Measurements from ENCODE around the gene SPRED3. TPM values are rescaled to one million over a fixed set of nuclear protein-coding genes. Genes with fewer than 3 reads are reported as not detected.

SPRED3 gene
- total and polyA plus RNA-seq, 2 of the 8 experiments (the other 6 are each of a cell fraction or from before 2014, with no cell fraction given) = 8.1 to 10.3 TPM

DNA sequence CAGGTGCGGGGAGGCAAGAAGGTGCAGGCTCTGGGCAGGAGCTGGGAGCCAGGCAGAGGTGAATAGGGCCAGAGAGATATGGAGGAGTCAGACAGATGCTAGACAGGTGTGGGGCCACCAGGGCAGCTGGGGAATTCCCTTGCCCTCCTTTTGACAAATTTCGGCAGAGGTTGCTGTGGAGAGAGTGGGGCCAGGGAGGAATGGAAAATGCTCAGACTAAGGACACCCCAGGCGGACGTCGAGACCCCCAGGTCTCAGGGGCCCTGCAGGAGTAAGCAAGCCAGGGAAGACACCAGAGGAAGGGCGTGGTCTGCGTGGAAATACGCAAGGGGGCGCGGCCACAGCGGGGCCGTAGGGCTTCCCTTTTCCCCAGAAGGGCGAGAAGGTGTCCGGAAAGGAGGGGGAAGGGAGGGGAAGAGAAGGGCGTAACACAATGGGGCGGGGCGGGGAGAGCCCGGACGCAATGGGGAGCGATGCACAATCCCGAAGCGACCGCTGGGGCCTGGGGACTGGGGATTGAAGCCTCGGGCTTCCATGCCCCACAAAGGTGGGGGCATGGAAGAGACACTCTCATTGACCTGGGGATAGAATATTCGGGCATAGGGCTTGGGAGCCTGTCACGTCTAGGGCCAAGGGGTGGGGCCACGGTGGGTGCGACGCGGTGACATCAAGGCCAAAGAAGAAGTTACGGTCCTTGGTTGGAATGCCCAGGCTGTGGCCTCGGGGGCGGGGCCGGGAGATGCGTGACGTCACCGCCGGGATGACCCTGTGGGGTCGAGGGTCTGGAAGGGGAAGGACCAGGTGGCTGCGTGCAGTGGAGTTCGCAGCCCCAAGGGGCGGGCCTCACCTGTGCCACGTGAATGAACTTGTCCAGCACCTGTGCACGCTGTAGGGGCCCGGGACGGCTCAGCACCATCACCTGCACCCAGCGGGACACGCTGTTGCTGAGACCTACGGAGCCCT is 29.3 kb downstream of the SPRED3 start:
- peak overlapping the region; percentile 88; the same call in 1 of the 2 replicates for H2BK15ac ChIP-seq (ENCODE audit: low read length)
- H2AK5ac ChIP-seq (ENCODE audit: low read depth, low read length) = no peak overlapping the region
- peak overlapping the region; percentile 1 for H4K5ac ChIP-seq (ENCODE audit: insufficient read length, low read depth, low read length)
- peak overlapping the region; percentile 44 to 68 (median 58) for H3K4me3 ChIP-seq (ENCODE audit: extremely low read depth in 1 of 4, insufficient read depth in 2 of 4, low read depth in 3 of 4, low read length in 4 of 4)
- no peak overlapping the region for H3K14ac ChIP-seq (ENCODE audit: insufficient read length)
- peak overlapping the region; percentile 68; the same call in 1 of the 2 replicates for H2BK12ac ChIP-seq (ENCODE audit: low read depth, low read length)
- H3K18ac ChIP-seq (ENCODE audit: extremely low read depth, low read length) = peak overlapping the region; percentile 83; the same call in 1 of the 2 replicates
- H2BK20ac ChIP-seq (ENCODE audit: low read length) = no peak overlapping the region
- FAIRE-seq = peak; percentile 28
- no peaks in the 10 kb centered on the region for H3K79me2 ChIP-seq (ENCODE audit: control insufficient read depth in 1 of 2, insufficient read depth in 2 of 2, low read length in 2 of 2)
- H2BK120ac ChIP-seq (replicated peaks; ENCODE audit: low read depth, low read length) = peak overlapping the region; percentile 38
- peak overlapping the region; percentile 7 for H4K91ac ChIP-seq (replicated peaks; ENCODE audit: insufficient read length, low read length)
- peak overlapping the region in 2 of 4 experiments; percentile 26 to 33; a peak in 2 of 7 replicates for H3K9ac ChIP-seq (replicated peaks in 1 of 4; ENCODE audit: extremely low read depth in 1 of 4, low read depth in 3 of 4, low read length in 3 of 4)
- H3K27ac ChIP-seq (ENCODE audit: low read depth, low read length) = no peak overlapping the region
- DNase-seq (ENCODE audit: low read depth in 1 of 2, low spot score in 2 of 2) = peak in 1 of 2 experiments; percentile 95
- WGBS, 2 experiments (ENCODE audit: extremely low coverage in 1 of 2, insufficient coverage in 1 of 2, insufficient read length in 1 of 2, insufficient replicate concordance in 2 of 2, low coverage in 1 of 2, low lambda C conversion rate in 2 of 2, missing lambda C conversion rate in 1 of 2) = 8% methylated on average over 31 of the region's 49 CpGs; no CpG with 5 or more reads in 1 of the 2 experiments
- no peaks in the 10 kb centered on the region for H4K20me1 ChIP-seq (replicated peaks in 1 of 2; ENCODE audit: control insufficient read depth in 1 of 2, insufficient read depth in 2 of 2, low read length in 2 of 2)
- peak overlapping the region; percentile 72; the same call in 1 of the 2 replicates for H2BK5ac ChIP-seq (ENCODE audit: low read depth, low read length)
- peak overlapping the region; percentile 73 to 97 for H3K4me2 ChIP-seq (ENCODE audit: insufficient read depth in 1 of 2, low read depth in 2 of 2, low read length in 2 of 2)
- no peaks in the 10 kb centered on the region for H3K36me3 ChIP-seq (ENCODE audit: control insufficient read depth in 2 of 4, insufficient read depth in 4 of 4, low read length in 3 of 4)
- H3K23ac ChIP-seq (ENCODE audit: insufficient read length) = no peak overlapping the region
- H4K8ac ChIP-seq (ENCODE audit: extremely low read depth, insufficient read depth, low read length) = peak overlapping the region; percentile 85
- ChIA-PET CTCF (ENCODE audit: partially characterized antibody) (interaction anchor here (0.9 kb wide), 1 partner anchor 15 kb away, joined by 4 read pairs; the partner anchor contains the start of gene FAM98C), POLR2A (ENCODE audit: partially characterized antibody) (interaction anchor here (1.6 to 2.2 kb wide), 2 partner anchors 15 to 30 kb away, joined by 3 to 7 read pairs; partner anchors contain the start of genes FAM98C and GGN)
- no peaks in the 10 kb centered on the region for H3K9me3 ChIP-seq (ENCODE audit: insufficient read depth in 2 of 2, low read depth in 1 of 2, low read length in 1 of 2)
- peak overlapping the region; percentile 62 for H2AFZ ChIP-seq (ENCODE audit: low read length)
- peaks cover 0 to 9% (median 5%) of the 10 kb centered on the region in 4 experiments; a peak in 5 of 7 replicates for H3K27me3 ChIP-seq (replicated peaks in 1 of 4; ENCODE audit: control insufficient read depth in 3 of 4, extremely low read depth in 1 of 4, insufficient read depth in 3 of 4, low read length in 3 of 4)
- H3K4me1 ChIP-seq (replicated peaks in 1 of 4; ENCODE audit: control insufficient read depth in 3 of 4, insufficient read depth in 4 of 4, low read length in 3 of 4) = peaks cover 0 to 12% (median 8%) of the 10 kb centered on the region in 4 experiments; a peak in 5 of 7 replicates
- peaks cover 7% of the 10 kb centered on the region for H3K23me2 ChIP-seq (ENCODE audit: low read depth, low read length)
- H3K79me1 ChIP-seq (ENCODE audit: low read depth, low read length) = no peaks in the 10 kb centered on the region
- H3K56ac ChIP-seq (replicated peaks; ENCODE audit: insufficient read length, low read depth, low read length) = peak overlapping the region; percentile 28
- peak overlapping the region; percentile 5 for H3K4ac ChIP-seq (replicated peaks; ENCODE audit: insufficient read length, low read depth, low read length)
- no peak for TF ChIP-seq RFX5 (IDR thresholded peaks at IDR 0.05; ENCODE audit: borderline replicate concordance, low read depth, low read length)
- TF ChIP-seq RNF2 (IDR thresholded peaks at IDR 0.05; ENCODE audit: borderline replicate concordance, low read depth, low read length, missing control alignments, poor library complexity, severe bottlenecking) = no peak
- 0 out of 2 replicates have a peak, but pooled peaks have one; percentile 12 for TF ChIP-seq TBP (IDR thresholded peaks at IDR 0.05; ENCODE audit: low read depth, low read length)
- TF ChIP-seq RAD21 (IDR thresholded peaks at IDR 0.05 in 1 of 2, conservative IDR thresholded peaks at IDR 0.05 in 1 of 2; ENCODE audit: low read depth in 2 of 2, low read length in 2 of 2) = no peak
- TF ChIP-seq POU5F1 (IDR thresholded peaks at IDR 0.05; ENCODE audit: low read depth, low read length) = no peak
- TF ChIP-seq PHF8 (conservative IDR thresholded peaks at IDR 0.05; ENCODE audit: low read depth, low read length) = no peak; the same call in 1 of the 2 replicates
- TF ChIP-seq SP1 (IDR thresholded peaks at IDR 0.05; ENCODE audit: low read depth, low read length) = 0 out of 2 replicates have a peak, but pooled peaks have one; percentile 11
- TF ChIP-seq ATF3 (IDR thresholded peaks at IDR 0.05; ENCODE audit: insufficient read depth, low read depth, low read length) = no peak
